Globus pallidus (tissue), 1 donor: ENCODE data around the gene ZNF74.

ENCODE experiments used
- DNase-seq: peaks from one replicate; pipeline ENCODE4 v3.0.0-alpha.2; 2015; ENCODE audit warnings: low spot score

Gene ZNF74

DNA sequence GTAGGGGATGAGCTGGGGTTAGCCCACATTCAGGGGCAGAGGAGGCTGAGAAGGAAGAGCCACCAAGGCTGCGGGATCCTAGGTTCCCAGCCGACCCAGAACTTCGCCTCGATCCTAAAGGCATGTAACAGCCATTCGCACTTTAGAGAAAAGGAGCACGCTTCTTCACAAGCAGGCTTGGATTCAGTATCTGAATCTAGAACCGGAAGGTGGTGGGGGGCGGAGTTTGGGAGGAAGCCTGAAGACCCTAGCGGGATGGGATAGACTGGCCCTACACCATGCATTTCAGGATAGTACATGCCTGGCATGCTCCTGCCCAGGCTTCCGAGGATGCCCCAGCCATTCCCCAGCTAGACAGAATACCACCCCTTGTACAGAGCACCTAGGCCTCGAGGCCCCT lies 39.2 kb downstream of the ZNF74 start:
- DNase-seq = no peak

DNA sequence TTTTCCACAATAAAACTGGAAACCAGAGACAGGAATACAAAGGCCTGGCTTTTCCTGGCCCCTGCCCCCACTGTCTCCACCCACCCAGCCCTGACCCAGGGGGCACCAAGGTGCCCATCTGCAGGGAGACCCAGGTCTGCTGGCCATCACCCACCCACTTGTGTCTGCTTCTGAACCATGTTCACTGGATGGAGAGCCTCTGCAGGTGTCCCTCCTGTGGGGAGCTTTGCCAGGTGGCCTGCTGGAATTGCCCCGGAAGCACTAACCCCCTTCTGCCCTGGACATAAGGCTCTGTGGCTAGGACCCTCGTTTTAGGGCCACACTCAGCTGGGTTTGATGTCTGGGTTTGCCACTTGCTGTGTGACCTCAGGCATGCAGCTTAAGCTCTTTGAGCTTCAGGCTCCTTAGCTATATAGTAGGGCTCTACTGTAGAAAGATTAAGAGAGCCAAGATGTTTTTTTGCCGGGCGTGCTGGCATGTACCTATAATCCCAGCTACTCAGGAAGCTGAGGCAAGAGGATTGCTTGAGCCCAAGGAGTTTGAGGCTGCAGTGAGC lies 39.8 kb downstream of the ZNF74 start:
- no peak for DNase-seq

DNA sequence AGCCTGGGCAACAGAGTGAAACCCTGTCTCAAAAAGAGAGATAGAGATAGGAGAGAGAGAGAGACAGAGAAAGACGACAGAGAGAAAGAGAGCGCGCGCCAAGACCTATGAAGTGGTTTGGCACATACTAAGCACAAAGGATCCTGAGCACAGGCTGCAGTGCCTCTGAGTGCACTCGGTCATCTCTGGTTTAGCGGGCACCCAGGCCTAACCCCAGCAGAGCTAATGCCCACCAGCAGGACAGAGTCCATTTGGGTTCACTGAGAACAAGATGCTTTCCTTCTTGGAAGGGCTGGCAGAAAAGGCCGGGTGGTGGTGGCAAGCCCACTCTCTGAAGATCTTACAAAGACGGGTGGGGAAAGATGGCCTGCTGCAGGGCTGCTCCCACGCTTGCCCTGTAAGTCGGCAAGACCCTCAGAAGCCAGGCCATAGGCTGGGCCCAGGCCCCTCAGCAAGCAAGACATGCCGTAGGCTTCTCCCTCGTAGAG lies 40.4 kb downstream of the ZNF74 start:
- no peak for DNase-seq

DNA sequence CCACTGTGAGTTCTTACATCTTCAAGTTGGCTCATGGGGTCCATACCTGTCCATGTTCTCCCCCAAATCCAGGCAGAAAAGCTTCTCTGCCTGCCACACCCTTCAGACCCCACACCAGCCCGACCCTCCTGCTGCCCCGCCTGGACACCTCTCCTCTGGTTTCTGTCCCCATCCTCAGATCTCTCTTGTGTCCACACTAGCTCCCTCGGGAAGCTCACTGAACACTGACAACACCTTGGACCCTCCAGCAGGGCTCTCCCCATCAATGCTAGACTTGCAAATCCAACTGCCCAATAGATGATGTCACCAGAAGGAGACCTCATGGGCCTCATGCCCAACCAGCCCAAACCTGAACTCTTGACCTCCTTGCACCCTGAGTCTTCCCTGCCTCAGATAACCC lies 40.8 kb downstream of the ZNF74 start:
- DNase-seq = no peak

DNA sequence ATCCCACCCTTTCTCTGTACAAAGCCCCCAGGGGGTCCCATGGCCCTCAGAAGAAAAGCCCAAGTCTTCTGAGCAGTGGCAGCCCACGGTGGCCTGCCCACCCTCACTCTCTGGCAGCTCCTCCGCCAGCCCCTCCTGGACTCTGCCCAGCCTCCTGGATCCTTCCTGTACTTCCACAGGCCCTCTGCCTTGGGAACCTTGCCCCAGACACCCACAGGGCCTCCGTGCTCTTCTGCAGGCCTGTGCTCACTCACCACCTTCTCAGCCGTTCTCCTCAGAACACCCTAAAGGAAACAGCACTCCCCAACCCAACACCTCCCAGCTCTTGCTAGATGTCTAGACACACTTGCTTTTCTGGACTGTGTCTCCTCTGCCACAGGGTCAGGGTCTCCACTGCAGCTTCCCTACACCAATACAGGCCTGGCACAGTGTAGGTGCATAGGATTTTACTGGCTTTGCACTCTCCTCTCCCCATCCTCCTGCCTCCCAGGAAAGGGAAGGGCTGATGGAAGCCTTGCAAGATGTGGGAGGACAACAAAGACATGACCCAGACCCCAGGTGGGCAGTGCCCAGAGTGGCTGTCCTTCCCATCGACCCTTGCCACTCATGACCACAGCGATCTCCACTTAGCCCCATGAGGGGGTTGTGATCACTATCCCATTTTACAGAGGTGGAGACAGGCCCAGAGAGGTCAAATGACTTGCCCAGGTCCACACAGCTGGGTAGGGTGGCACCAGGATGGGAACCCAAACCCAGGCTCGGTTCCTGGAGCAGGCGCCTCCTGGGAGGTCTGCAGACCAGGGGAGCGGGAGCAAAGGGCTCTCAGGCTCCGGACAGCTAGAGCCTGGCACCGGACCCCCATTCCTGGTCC lies 41.7 kb downstream of the ZNF74 start:
- DNase-seq = no peak

DNA sequence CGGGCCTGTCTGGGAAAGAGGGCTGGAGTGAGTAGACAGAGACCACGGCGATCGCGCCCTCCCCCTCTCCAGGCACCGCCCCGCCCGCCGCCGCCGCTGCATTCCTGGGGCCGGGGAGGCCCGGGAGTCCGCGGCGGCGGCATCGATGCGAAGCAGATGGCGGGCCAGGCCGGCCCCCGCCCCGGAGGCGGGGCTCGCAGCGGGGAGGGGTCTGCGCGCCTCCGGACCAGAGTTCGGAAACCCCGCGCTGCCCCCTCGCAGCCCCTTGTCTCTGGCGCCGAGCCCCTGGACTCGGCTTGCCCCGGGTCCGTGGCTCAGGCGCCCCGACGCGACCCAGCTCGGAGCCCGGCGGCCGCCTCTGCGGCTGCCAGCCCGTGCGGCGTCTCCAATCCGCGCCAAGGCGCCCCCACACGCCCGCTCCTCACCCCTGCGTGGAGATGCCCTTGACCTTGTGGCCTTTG lies 42.4 kb downstream of the ZNF74 start:
- DNase-seq = no peak

DNA sequence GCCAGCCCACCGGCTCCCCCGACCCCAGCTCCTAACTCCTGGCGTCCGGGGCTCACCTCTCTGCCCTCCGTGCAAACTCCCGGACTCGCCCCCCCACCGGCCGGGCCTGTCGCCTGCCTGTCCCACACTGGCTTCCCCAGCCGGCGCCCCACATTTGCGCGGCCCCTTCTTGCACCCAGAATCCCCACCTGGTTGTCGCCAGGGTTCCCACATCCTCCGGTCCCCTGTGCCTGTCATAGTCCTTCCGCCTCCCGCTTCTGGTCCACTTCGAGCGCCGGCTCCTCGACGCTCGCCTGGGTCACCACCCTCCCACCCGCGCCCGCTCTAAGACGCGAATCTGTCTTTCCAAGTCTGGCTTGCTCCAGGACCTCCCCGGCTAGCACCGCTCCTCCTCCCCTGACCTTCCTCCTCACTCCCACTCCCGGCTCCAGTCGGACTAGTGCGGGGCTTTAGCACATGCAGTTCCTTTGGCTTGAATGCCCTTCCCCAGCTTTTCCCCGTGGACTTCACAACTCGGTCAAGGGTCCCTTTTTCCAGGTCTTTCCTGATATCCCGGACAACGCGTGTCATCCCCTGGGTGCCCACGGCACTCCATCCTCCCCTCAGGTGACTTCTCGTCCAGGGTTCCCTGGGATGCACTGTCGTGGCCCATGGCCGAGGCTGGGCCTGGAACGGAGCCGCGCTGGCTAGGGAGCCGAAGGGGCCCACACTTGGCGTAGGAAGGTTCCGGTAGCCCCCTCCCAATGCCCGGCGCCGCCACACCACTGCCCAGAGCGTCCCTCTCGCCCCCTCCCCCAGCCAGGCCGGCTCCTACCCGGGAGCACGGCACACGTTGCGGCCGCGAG lies 43.0 kb downstream of the ZNF74 start:
- DNase-seq = no peak

GRCh38 chr22:20437613-20438426 lies 43.9 kb downstream of the ZNF74 start, which contains the start of gene SCARF2:
Gene SCARF2 (minus strand): TSS chr22:20437825. CDS start chr22:20437754, 71 bp downstream.
- DNase-seq = no peak

DNA sequence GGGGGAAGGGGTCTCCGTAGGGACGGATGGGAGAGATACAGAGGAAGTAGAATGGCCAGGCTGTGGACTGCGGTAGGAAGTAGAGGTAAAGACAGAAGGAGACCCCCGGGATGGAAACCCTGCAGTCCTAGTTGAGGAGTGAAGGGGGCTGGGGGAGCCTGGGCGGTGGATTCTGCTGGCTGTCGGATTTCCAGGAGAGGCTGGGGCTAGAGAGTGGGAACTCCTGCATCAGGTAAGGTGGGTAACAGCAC lies 44.4 kb downstream of the ZNF74 start:
- DNase-seq = no peak

- no peak for DNase-seq
Measured at GRCh38 chr22:20438678-20439492, 44.9 kb downstream of the ZNF74 start.

- DNase-seq = no peak
Measured at GRCh38 chr22:20439556-20439927, 45.6 kb downstream of the ZNF74 start.

- no peak for DNase-seq
Measured at GRCh38 chr22:20439928-20440575, 46.1 kb downstream of the ZNF74 start.

DNA sequence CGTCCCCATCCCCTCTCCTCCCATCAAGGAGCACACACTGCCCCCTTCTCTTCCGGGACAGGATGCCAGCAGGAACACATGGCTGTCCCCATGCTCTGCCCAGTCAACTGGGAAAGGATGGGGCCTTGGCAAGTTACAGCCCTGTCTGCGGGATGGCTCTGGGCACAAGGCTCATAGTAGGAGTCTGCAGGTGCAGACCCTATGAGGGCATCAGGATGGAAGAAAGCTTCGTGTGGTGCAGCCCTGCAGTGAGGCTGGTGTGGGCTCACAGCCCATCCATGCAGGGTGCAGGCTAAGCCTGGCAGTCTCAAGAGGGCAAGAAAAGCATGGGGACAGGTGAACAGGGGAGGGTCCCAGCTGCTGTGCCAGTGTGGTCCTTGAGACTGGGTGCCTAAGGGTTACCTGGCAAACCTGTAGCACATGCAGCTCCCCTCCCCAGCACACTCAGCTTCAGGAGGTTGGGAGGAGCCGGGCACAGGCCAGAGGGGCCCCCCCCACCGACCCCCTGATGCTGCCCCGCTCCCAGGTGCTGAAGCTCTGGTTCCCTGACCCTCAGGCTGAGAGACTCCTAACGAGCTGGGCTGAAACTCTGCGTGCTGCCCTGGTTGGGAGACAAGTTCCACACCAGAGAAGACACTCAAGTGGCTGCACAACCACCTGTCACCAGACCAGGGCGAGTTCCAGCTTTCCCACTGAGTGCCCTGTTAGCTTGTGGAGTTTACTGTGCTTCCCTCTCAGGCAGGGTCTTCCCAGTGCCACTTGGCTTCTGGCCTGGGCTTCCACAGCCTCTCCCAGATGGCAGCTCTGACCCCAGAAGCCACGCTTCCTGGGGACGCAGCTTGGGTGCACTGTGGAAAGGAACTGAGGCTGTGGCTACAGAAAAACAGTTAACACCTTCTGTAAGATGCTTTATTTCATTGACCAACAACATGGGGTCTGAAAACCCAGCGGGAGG lies 47.0 kb downstream of the ZNF74 start:
- no peak for DNase-seq

- DNase-seq = no peak
Measured at GRCh38 chr22:20441631-20442484, 47.9 kb downstream of the ZNF74 start.

GRCh38 chr22:20442485-20443284 lies 48.7 kb downstream of the ZNF74 start:
- DNase-seq = no peak

DNA sequence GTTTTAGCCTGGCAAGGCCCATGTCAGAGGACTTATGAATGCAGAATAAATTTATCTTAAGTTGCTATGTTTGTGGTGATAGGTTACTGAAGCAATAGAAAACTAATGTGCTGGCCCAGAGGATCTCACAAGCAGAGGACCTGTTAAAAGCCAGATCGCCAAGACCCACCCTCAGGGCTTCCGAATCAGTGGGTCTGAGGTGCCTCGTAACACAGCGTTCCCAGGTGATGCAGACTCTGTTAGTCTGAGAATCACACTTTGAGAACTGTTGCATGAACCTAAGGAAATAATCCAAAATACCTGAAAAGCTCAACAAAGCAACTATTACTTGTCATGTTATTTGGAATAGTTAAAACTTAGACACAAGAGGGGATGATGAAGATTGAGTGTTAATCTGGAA lies 50.4 kb downstream of the ZNF74 start:
- DNase-seq = no peak

DNA sequence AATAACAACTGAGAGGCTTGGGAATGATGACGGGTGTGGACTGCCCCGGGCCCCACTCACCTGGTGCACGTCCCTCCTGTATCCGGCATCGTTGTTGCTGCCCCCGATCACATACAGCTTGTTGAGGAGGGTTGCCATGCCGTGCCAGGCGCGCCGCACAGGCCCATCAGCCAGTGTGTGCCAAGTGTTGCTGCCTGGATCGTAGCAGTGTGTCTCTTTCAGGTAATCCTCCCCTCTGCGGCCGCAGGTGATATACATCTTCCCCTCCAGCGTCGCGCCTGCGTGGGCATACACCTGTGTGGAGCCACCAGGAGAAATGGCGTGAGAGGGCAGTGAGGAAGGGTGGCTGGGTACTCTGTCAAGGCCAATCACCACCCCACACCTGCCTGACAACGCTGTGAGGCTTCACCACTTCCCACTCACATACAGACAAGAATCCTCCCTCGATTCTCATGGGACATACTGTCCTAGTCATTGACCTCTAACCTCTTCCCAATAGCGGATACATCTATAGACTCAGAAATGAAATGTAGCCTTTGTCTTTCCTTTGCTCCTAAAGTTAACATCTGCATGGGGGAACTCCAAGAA lies 52.5 kb downstream of the ZNF74 start:
- no peak for DNase-seq
